Fibroblast of skin of right quadriceps (primary cell): ENCODE data around the gene AMD1.

Experiments used
- DNase-seq: peaks from one replicate; pipeline ENCODE4 v3.0.0-alpha.2; 2013

AMD1 gene

GRCh38 chr6:110939429-110940200 lies 65.0 kb downstream of the AMD1 start:
- DNase-seq = no peak

DNA sequence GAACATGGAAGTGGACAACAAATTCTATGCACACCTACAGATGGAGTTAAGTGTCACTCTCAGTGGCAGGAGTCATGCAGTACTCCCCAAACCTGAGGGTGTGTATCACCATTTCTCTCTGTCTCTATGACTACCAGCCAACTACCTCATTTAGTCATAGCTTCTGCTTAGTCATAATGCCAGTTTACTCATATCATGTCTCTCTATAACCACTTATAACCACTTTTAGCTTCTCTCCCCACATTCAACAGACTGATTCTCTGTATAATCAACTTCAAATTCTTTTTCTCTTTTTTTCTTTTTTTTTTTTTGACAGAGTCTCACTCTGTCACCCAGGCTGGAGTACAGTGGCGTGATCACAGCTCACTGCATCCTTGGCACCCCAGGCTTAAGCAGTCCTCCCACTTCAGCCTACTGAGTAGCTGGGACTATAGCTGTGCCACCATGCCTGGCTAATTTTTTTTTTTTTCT lies 70.1 kb downstream of the AMD1 start:
- DNase-seq = peak; percentile 81
